AG09319 (cell line): ENCODE data around the gene ITPR3.

Experiments
- DNase-seq: peaks from one replicate; pipeline ENCODE4 v3.0.0-alpha.2; 2010; ENCODE audit warnings: low read depth; ENCODE audit errors: extremely low read depth
- CTCF ChIP-seq: IDR thresholded peaks from 2 replicates; pipeline ENCODE4 v1.5.1; 2011; ENCODE audit warnings: low read depth, mild to moderate bottlenecking, inconsistent platforms, low read length, moderate library complexity

ITPR3 gene

GRCh38 chr6:33658982-33659689 lies 38.0 kb downstream of the ITPR3 start:
- no peak for DNase-seq
- TF ChIP-seq CTCF, result no peak

GRCh38 chr6:33659986-33660385 lies 38.9 kb downstream of the ITPR3 start:
- DNase-seq, result no peak
- no peak for TF ChIP-seq CTCF

GRCh38 chr6:33661106-33661838 lies 40.1 kb downstream of the ITPR3 start:
- DNase-seq, result no peak
- TF ChIP-seq CTCF, result no peak

GRCh38 chr6:33662318-33662717 lies 41.2 kb downstream of the ITPR3 start:
- TF ChIP-seq CTCF, result no peak

GRCh38 chr6:33663028-33663427 lies 41.9 kb downstream of the ITPR3 start:
- no peak for TF ChIP-seq CTCF
- no peak for DNase-seq

More at GRCh38 chr6:33662318-33662717, 41.2 kb downstream of the ITPR3 start:
- DNase-seq, result no peak

GRCh38 chr6:33663727-33664449 lies 42.8 kb downstream of the ITPR3 start:
- no peak for DNase-seq
- no peak for TF ChIP-seq CTCF
